Trophoblast cell (in vitro differentiated cells and primary cell): ENCODE results near the gene SEMA4F.

ENCODE experiments used
- DNase-seq, 2 donors: peaks; one replicate each; pipeline ENCODE4 v3.0.0-alpha.2; 2016
- H2AFZ ChIP-seq: 2 replicates; pipeline ENCODE4 v1.6.1; 2013; ENCODE audit warnings: low read length, moderate library complexity, mild to moderate bottlenecking; ENCODE audit not compliant: insufficient read depth, poor library complexity
- H2AK5ac ChIP-seq: 2 replicates; pipeline ENCODE4 v1.6.1; 2013; ENCODE audit warnings: mild to moderate bottlenecking, low read length
- H2BK120ac ChIP-seq: 2 replicates; pipeline ENCODE4 v1.6.1; 2013; ENCODE audit warnings: low read length, mild to moderate bottlenecking, moderate library complexity; ENCODE audit not compliant: insufficient read depth, poor library complexity
- H2BK12ac ChIP-seq: 2 replicates; pipeline ENCODE4 v1.6.1; 2013; ENCODE audit warnings: mild to moderate bottlenecking, low read length, moderate library complexity
- H2BK5ac ChIP-seq: 2 replicates; pipeline ENCODE4 v1.6.1; 2013; ENCODE audit warnings: low read length, low read depth, moderate library complexity, mild to moderate bottlenecking; ENCODE audit not compliant: poor library complexity
- H3K14ac ChIP-seq: 2 replicates; pipeline ENCODE4 v1.6.1; 2013; ENCODE audit warnings: mild to moderate bottlenecking, low read length
- H3K18ac ChIP-seq: 2 replicates; pipeline ENCODE4 v1.6.1; 2013; ENCODE audit warnings: mild to moderate bottlenecking, low read length
- H3K23ac ChIP-seq: 2 replicates; pipeline ENCODE4 v1.6.1; 2013; ENCODE audit warnings: low read length
- H3K27ac ChIP-seq: 2 replicates; pipeline ENCODE4 v1.5.1; 2013; ENCODE audit warnings: low read depth, mild to moderate bottlenecking, inconsistent platforms, low read length, moderate library complexity
- H3K27me3 ChIP-seq: 2 replicates; pipeline ENCODE4 v1.6.1; 2013; ENCODE audit warnings: inconsistent platforms, mild to moderate bottlenecking, low read length, moderate library complexity; ENCODE audit not compliant: insufficient read depth
- H3K36me3 ChIP-seq, 2 experiments: 1 replicate in 1 of 2; 2 replicates in 1 of 2; pipeline ENCODE4 v1.6.1; 2013; ENCODE audit warnings: low read length in 2 of 2, mild to moderate bottlenecking in 2 of 2, moderate library complexity in 1 of 2; ENCODE audit not compliant: insufficient read depth in 2 of 2, control insufficient read depth in 1 of 2
- H3K4ac ChIP-seq: 2 replicates; pipeline ENCODE4 v1.6.1; 2013; ENCODE audit warnings: low read depth, mild to moderate bottlenecking, low read length, moderate library complexity
- H3K4me1 ChIP-seq, 2 experiments: 1 replicate in 1 of 2; 2 replicates in 1 of 2; pipeline ENCODE4 v1.6.1; 2013; ENCODE audit warnings: low read length in 2 of 2, mild to moderate bottlenecking in 2 of 2, moderate library complexity in 1 of 2; ENCODE audit not compliant: insufficient read depth in 2 of 2, control insufficient read depth in 1 of 2
- H3K4me2 ChIP-seq: 2 replicates; pipeline ENCODE4 v1.6.1; 2013; ENCODE audit warnings: inconsistent platforms, mild to moderate bottlenecking, low read length, moderate library complexity
- H3K4me3 ChIP-seq: 2 replicates; pipeline ENCODE4 v1.5.1; 2013; ENCODE audit warnings: mild to moderate bottlenecking, low read depth, low read length, inconsistent platforms
- H3K79me1 ChIP-seq: one replicate; pipeline ENCODE4 v1.6.1; 2013; ENCODE audit warnings: low read length
- H3K79me2 ChIP-seq: 2 replicates; pipeline ENCODE4 v1.6.1; 2013; ENCODE audit warnings: low read length, mild to moderate bottlenecking; ENCODE audit not compliant: control insufficient read depth, insufficient read depth, poor library complexity
- H3K9ac ChIP-seq: 2 replicates; pipeline ENCODE4 v1.6.1; 2013; ENCODE audit warnings: mild to moderate bottlenecking, low read length
- H3K9me3 ChIP-seq: 2 replicates; pipeline ENCODE4 v1.6.1; 2013; ENCODE audit warnings: low read depth, mild to moderate bottlenecking, control low read depth, inconsistent platforms, low read length; ENCODE audit not compliant: insufficient read depth
- H4K12ac ChIP-seq: 2 replicates; pipeline ENCODE4 v1.6.1; 2013; ENCODE audit warnings: low read depth, mild to moderate bottlenecking, low read length, moderate library complexity
- H4K8ac ChIP-seq: 2 replicates; pipeline ENCODE4 v1.6.1; 2013; ENCODE audit warnings: low read depth, mild to moderate bottlenecking, low read length, moderate library complexity
- H4K91ac ChIP-seq: one replicate; pipeline ENCODE4 v1.6.1; 2013; ENCODE audit warnings: low read depth, mild to moderate bottlenecking, low read length, moderate library complexity
- WGBS: extraction: QIAGEN DNeasy Blood & Tissue Kit; methylation state at CpG from one replicate; pipeline ENCODE4 v1.1.7; 2013; ENCODE audit warnings: missing lambda C conversion rate; ENCODE audit not compliant: insufficient read length, insufficient coverage; ENCODE audit errors: extremely low coverage; 5-methylcytosine and 5-hydroxymethylcytosine counted together

The SEMA4F gene

GRCh38 chr2:74619651-74620297, 34.3 kb upstream of the SEMA4F start:
- Histone ChIP-seq H3K4me1 (no peaks in the 10 kb centered on the region), H3K79me2 (no peaks in the 10 kb centered on the region), H3K4me2 (no peak overlapping the region), H4K8ac (no peak overlapping the region), H3K9me3 (no peaks in the 10 kb centered on the region), H3K36me3 (no peaks in the 10 kb centered on the region), H3K79me1 (no peaks in the 10 kb centered on the region), H3K27me3 (no peaks in the 10 kb centered on the region), H2BK120ac (no peak overlapping the region), H3K23ac (no peak overlapping the region), H3K27ac (no peak overlapping the region), H4K12ac (no peak overlapping the region), H2AK5ac (no peak overlapping the region), H3K18ac (no peak overlapping the region), H2AFZ (no peak overlapping the region), H3K4ac (no peak overlapping the region), H4K91ac (no peak overlapping the region), H3K14ac (no peak overlapping the region), H3K9ac (no peak overlapping the region), H2BK5ac (no peak overlapping the region), H3K4me3 (no peak overlapping the region), H2BK12ac (no peak overlapping the region)
- no peak for DNase-seq
- no CpG with 5 or more reads among the region's 5 CpGs for WGBS

GRCh38 chr2:74620671-74621070, 33.4 kb upstream of the SEMA4F start:
- Histone ChIP-seq H3K4ac (no peak overlapping the region), H3K4me2 (no peak overlapping the region), H3K27ac (no peak overlapping the region), H3K4me3 (no peak overlapping the region), H2AFZ (no peak overlapping the region), H4K8ac (no peak overlapping the region), H3K18ac (no peak overlapping the region), H3K9me3 (no peaks in the 10 kb centered on the region), H3K79me2 (no peaks in the 10 kb centered on the region), H3K23ac (no peak overlapping the region), H3K79me1 (no peaks in the 10 kb centered on the region), H3K36me3 (no peaks in the 10 kb centered on the region), H4K12ac (no peak overlapping the region), H2BK5ac (no peak overlapping the region), H4K91ac (no peak overlapping the region), H2AK5ac (no peak overlapping the region), H2BK12ac (no peak overlapping the region), H3K4me1 (no peaks in the 10 kb centered on the region), H3K9ac (no peak overlapping the region), H3K27me3 (no peaks in the 10 kb centered on the region), H3K14ac (no peak overlapping the region), H2BK120ac (no peak overlapping the region)
- no CpG with 5 or more reads among the region's 12 CpGs for WGBS
- DNase-seq: no peak

GRCh38 chr2:74625658-74626425, 28.2 kb upstream of the SEMA4F start:
- H3K14ac ChIP-seq: no peak overlapping the region
- WGBS: no CpG with 5 or more reads among the region's 5 CpGs
- DNase-seq: peak; percentile 17 to 60

GRCh38 chr2:74628538-74629105, 25.4 kb upstream of the SEMA4F start:
- no peak overlapping the region for H3K27ac ChIP-seq
- no peak overlapping the region for H3K14ac ChIP-seq
- no peak overlapping the region for H2BK120ac ChIP-seq
- DNase-seq: no peak
- H3K27me3 ChIP-seq: no peaks in the 10 kb centered on the region
- H3K23ac ChIP-seq: no peak overlapping the region
- no peaks in the 10 kb centered on the region for H3K79me2 ChIP-seq
- no peaks in the 10 kb centered on the region for H3K79me1 ChIP-seq
- H3K4me3 ChIP-seq: no peak overlapping the region
- no peak overlapping the region for H2AK5ac ChIP-seq
- no peak overlapping the region for H3K18ac ChIP-seq
- H3K9me3 ChIP-seq: no peaks in the 10 kb centered on the region
- H2BK5ac ChIP-seq: no peak overlapping the region
- no peak overlapping the region for H4K91ac ChIP-seq
- H3K4me1 ChIP-seq: no peaks in the 10 kb centered on the region
- no peak overlapping the region for H2AFZ ChIP-seq
- H4K12ac ChIP-seq: no peak overlapping the region
- no peak overlapping the region for H2BK12ac ChIP-seq
- no peak overlapping the region for H3K4me2 ChIP-seq
- H3K9ac ChIP-seq: no peak overlapping the region
- H3K36me3 ChIP-seq: no peaks in the 10 kb centered on the region
- no peak overlapping the region for H3K4ac ChIP-seq
- H4K8ac ChIP-seq: no peak overlapping the region
- WGBS: no CpG with 5 or more reads among the region's 3 CpGs

More at GRCh38 chr2:74625658-74626425, 28.2 kb upstream of the SEMA4F start:
- Histone ChIP-seq H2BK120ac (no peak overlapping the region), H4K91ac (no peak overlapping the region), H3K36me3 (no peaks in the 10 kb centered on the region), H3K4me1 (no peaks in the 10 kb centered on the region), H3K9ac (no peak overlapping the region), H4K12ac (no peak overlapping the region), H3K18ac (no peak overlapping the region), H3K79me2 (no peaks in the 10 kb centered on the region), H3K4ac (no peak overlapping the region), H2BK12ac (no peak overlapping the region), H3K4me2 (no peak overlapping the region), H2BK5ac (no peak overlapping the region), H3K9me3 (no peaks in the 10 kb centered on the region), H3K27ac (no peak overlapping the region), H3K4me3 (no peak overlapping the region), H3K79me1 (no peaks in the 10 kb centered on the region), H3K27me3 (no peaks in the 10 kb centered on the region), H2AFZ (no peak overlapping the region), H3K23ac (no peak overlapping the region), H2AK5ac (no peak overlapping the region), H4K8ac (no peak overlapping the region)
